Natural killer cell (primary cell): ENCODE data around the gene SERPIND1. TPM values are rescaled to one million over a fixed set of nuclear protein-coding genes. Genes with fewer than 3 reads are reported as not detected.

Experiments
- ATAC-seq, 3 donors: fragments of 150-1000 bp in 2 of 3; fragments of 200-7000 bp in 1 of 3; cut with Tn5 transposase; 1 replicate in 1 of 3; 2 replicates in 2 of 3; pipeline ENCODE4 v1.10.0; 2021; ENCODE audit warnings: mild to moderate bottlenecking in 2 of 3, moderate library complexity in 2 of 3
- DNase-seq, 2 donors: peaks; one replicate each; pipeline versions ENCODE4 v3.0.0 to v3.0.0-alpha.2; 2013 to 2021; ENCODE audit warnings: mixed read lengths in 1 of 2
- H3K27ac ChIP-seq: one replicate; pipeline ENCODE4 v1.5.1; 2013; ENCODE audit warnings: mild to moderate bottlenecking, low read length
- H3K27me3 ChIP-seq: one replicate; pipeline ENCODE4 v1.6.1; 2013; ENCODE audit warnings: low read length; ENCODE audit not compliant: control insufficient read depth, insufficient read depth
- H3K36me3 ChIP-seq: one replicate; pipeline ENCODE4 v1.6.1; 2013; ENCODE audit warnings: low read length; ENCODE audit not compliant: control insufficient read depth, insufficient read depth
- H3K4me1 ChIP-seq: one replicate; pipeline ENCODE4 v1.6.1; 2013; ENCODE audit warnings: low read length; ENCODE audit not compliant: control insufficient read depth, insufficient read depth
- H3K4me3 ChIP-seq: one replicate; pipeline ENCODE4 v1.5.1; 2013; ENCODE audit warnings: low read length
- H3K9me3 ChIP-seq: one replicate; pipeline ENCODE4 v1.6.1; 2013; ENCODE audit warnings: low read length; ENCODE audit not compliant: control insufficient read depth, insufficient read depth
- H3K27ac Mint-ChIP-seq, 2 donors: one replicate each; pipeline ENCODE4 v1.8.0; 2022; ENCODE audit warnings: mild to moderate bottlenecking in 2 of 2, mixed read lengths in 2 of 2, moderate library complexity in 1 of 2
- H3K27me3 Mint-ChIP-seq, 2 donors: one replicate each; pipeline ENCODE4 v1.8.0; 2022; ENCODE audit warnings: low read depth in 2 of 2, mixed read lengths in 2 of 2
- H3K36me3 Mint-ChIP-seq: one replicate; pipeline ENCODE4 v1.8.0; 2022; ENCODE audit warnings: mixed read lengths
- H3K4me1 Mint-ChIP-seq, 2 donors: one replicate each; pipeline ENCODE4 v1.8.0; 2022; ENCODE audit warnings: mixed read lengths in 2 of 2
- H3K4me3 Mint-ChIP-seq: one replicate; pipeline ENCODE4 v1.8.0; 2022; ENCODE audit warnings: mild to moderate bottlenecking, moderate library complexity, mixed read lengths
- H3K9me3 Mint-ChIP-seq, 2 donors: one replicate each; pipeline ENCODE4 v1.8.0; 2022; ENCODE audit warnings: mixed read lengths in 2 of 2
- CTCF ChIP-seq: fragments of 200-600 bp; IDR thresholded peaks from one replicate; pipeline ENCODE4 v1.8.0; 2022; ENCODE audit warnings: antibody characterized with exemption
- WGBS: methylation state at CpG from one replicate; pipeline ENCODE4 v1.1.7; 2013; ENCODE audit warnings: missing lambda C conversion rate; ENCODE audit not compliant: insufficient coverage; 5-methylcytosine and 5-hydroxymethylcytosine counted together
- intact Hi-C: fragments of 100-400 bp; cut with micrococcal nuclease; formaldehyde crosslinking; loops from one replicate; pipeline ENCODE4 v1.14.2; 2022
- total RNA-seq, 4 donors: library from RNA; stranded (reverse); fragments of 120-200 nt in 1 of 4; gene quantifications; one replicate each; pipeline versions ENCODE4 v1.2.3 to v1.2.4, GENCODE V29; 2013 to 2022

The SERPIND1 gene
- total RNA-seq, 3 donors from 2014 or later (not counting 1 experiment from before 2014, with no cell fraction given) = 0.43 TPM; not detected in 2

DNA sequence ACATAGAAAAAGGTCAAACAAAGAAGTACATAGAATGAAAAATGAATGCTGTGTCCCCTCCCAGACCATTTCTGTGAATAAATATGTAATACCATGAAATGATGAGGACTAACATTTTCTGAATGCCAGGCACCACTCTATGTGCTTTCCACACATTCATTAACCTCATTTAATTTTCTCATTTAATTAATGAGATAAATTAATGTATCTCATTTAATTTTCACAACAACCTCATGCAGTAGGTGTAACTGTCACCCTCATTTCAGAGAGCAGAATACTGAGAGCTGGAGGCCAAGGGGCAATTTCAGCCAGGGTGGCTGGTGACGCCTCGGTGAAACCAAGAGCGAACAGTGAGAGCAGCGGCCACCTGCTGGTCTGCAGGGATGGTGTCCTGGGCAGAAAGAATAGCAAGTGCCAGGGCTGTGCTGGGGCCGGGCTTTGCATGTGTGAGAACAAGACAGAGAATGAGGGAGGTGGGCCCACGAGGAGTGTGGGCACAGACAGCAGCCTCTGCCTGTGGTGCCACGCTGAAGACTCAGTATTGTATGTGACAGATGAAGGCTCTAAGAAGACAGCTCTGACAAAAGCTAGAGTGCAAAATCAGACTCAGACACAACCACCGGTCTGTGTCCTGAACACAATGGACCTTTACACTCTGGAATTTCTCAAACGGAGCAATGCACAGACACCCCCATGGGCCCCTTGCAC, 1.8 kb upstream of the SERPIND1 start:
- no peaks in the 10 kb centered on the region for H3K9me3 Mint-ChIP-seq
- Histone ChIP-seq H3K27ac (no peak overlapping the region), H3K4me1 (peaks cover 14% of the 10 kb centered on the region), H3K4me3 (no peak overlapping the region), H3K9me3 (no peaks in the 10 kb centered on the region), H3K27me3 (no peaks in the 10 kb centered on the region), H3K36me3 (peaks cover 16% of the 10 kb centered on the region)
- no peak overlapping the region for H3K27ac Mint-ChIP-seq
- ATAC-seq (no peak), DNase-seq (no peak)
- intact Hi-C loops = no loop called here
- no peak overlapping the region for H3K4me3 Mint-ChIP-seq
- 96% methylated on average over 9 of the region's 9 CpGs for WGBS
- peaks cover 13 to 14% of the 10 kb centered on the region in 2 donors for H3K4me1 Mint-ChIP-seq
- no peak for TF ChIP-seq CTCF
- no peaks in the 10 kb centered on the region for H3K36me3 Mint-ChIP-seq
- H3K27me3 Mint-ChIP-seq = no peaks in the 10 kb centered on the region

DNA sequence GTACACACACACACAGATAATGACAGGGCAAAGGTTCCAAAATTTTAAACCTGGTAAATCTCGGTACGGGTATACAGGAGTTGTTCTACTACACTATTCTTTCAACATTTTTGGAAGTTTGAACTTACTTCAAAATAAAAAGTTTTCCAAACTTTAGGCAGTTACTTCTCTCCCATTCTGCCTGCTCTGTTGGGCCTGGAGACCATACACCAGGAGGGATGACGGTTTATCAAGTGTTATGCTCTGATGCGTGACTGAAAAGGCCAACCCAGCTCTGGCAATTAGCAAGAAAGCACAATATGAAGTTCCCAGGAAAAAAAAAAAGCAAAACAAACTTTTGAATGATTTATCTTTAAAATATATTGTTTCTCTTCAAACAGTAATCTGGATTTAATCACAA, 969 bp downstream of the SERPIND1 start:
- H3K9me3 ChIP-seq = no peaks in the 10 kb centered on the region
- H3K9me3 Mint-ChIP-seq = no peaks in the 10 kb centered on the region
- no peaks in the 10 kb centered on the region for H3K4me1 Mint-ChIP-seq
- 96% methylated on average over 4 of the region's 4 CpGs for WGBS
- no peak overlapping the region for H3K4me3 Mint-ChIP-seq
- no peaks in the 10 kb centered on the region for H3K36me3 Mint-ChIP-seq
- TF ChIP-seq CTCF = no peak
- no peaks in the 10 kb centered on the region for H3K27me3 Mint-ChIP-seq
- peaks cover 35% of the 10 kb centered on the region for H3K36me3 ChIP-seq
- H3K27ac ChIP-seq = no peak overlapping the region
- H3K27me3 ChIP-seq = no peaks in the 10 kb centered on the region
- H3K4me1 ChIP-seq = no peaks in the 10 kb centered on the region
- intact Hi-C loops = no loop called here
- DNase-seq (no peak), ATAC-seq (no peak)
- no peak overlapping the region for H3K4me3 ChIP-seq
- H3K27ac Mint-ChIP-seq = no peak overlapping the region

DNA sequence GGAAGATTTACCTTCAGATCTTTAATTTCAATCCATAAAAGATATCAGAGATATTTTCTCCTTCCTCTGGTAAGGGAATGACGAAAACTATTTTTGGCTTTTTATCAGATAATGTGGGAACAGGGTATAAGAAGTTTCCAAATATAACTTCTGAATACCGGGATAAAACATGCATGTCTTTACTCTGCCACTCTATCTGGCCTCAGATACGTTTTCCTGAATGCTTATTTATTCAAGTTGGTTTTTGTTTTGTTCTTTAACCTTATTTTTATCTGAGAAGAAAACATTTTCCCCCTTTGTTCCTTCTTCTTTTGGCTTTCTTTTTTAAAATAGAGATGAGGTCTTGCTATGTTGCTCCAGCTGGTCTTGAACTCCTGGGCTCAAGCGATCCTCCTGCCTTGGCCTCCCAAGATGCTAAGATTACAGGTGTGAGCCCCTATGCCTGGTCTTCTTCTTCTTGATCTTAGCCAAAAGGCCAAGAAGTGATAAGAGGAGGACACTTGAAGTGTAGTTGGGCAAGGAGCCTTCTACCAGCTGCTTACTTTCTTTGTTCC, 1.5 kb downstream of the SERPIND1 start:
- DNase-seq = no peak
- Histone ChIP-seq H3K27me3 (no peaks in the 10 kb centered on the region), H3K27ac (no peak overlapping the region), H3K4me1 (no peaks in the 10 kb centered on the region), H3K9me3 (no peaks in the 10 kb centered on the region), H3K4me3 (no peak overlapping the region), H3K36me3 (peaks cover 35% of the 10 kb centered on the region)
- H3K27me3 Mint-ChIP-seq = no peaks in the 10 kb centered on the region
- H3K4me3 Mint-ChIP-seq = no peak overlapping the region
- no peaks in the 10 kb centered on the region for H3K9me3 Mint-ChIP-seq
- TF ChIP-seq CTCF = no peak
- H3K4me1 Mint-ChIP-seq = no peaks in the 10 kb centered on the region
- no peak for ATAC-seq
- no peaks in the 10 kb centered on the region for H3K36me3 Mint-ChIP-seq
- H3K27ac Mint-ChIP-seq = no peak overlapping the region
- intact Hi-C loops = no loop called here
- WGBS = 95% methylated on average over 1 of the region's 4 CpGs
